Colonic mucosa (tissue), 4 donors: Measurements from ENCODE around the gene EYS. TPM values are rescaled to one million over a fixed set of nuclear protein-coding genes. Genes with fewer than 3 reads are reported as not detected.
A peak's percentile ranks its signal among the peaks of the same experiment; 100 is the strongest.

Experiments used
- DNase-seq: peaks from one replicate; pipeline ENCODE4 v3.0.0-alpha.2; 2020
- H3K27ac ChIP-seq: fragments of 200-600 bp; one replicate; pipeline ENCODE4 v1.8.0; 2021
- H3K27me3 ChIP-seq: fragments of 200-600 bp; one replicate; pipeline ENCODE4 v1.8.0; 2021
- H3K36me3 ChIP-seq: fragments of 200-600 bp; one replicate; pipeline ENCODE4 v1.8.0; 2021
- H3K4me1 ChIP-seq: fragments of 200-600 bp; one replicate; pipeline ENCODE4 v1.8.0; 2021; ENCODE audit warnings: mild to moderate bottlenecking
- H3K4me3 ChIP-seq: fragments of 200-600 bp; one replicate; pipeline ENCODE4 v1.8.0; 2021
- H3K9ac ChIP-seq, 2 donors: one replicate each; pipeline ENCODE4 v1.7.0; 2013; ENCODE audit warnings: control low read depth in 2 of 2, low read depth in 2 of 2, low read length in 2 of 2
- H3K9me3 ChIP-seq: fragments of 200-600 bp; one replicate; pipeline ENCODE4 v1.8.0; 2021
- CTCF ChIP-seq: fragments of 200-600 bp; IDR thresholded peaks from one replicate; pipeline ENCODE4 v1.8.0; 2022; ENCODE audit warnings: antibody characterized with exemption, mild to moderate bottlenecking
- intact Hi-C: fragments of 100-400 bp; cut with DNase I; formaldehyde crosslinking; loops from one replicate; pipeline ENCODE4 v1.14.1; 2022
- total RNA-seq, 2 donors: library from RNA; stranded (reverse); fragmentation: NEBNext Ultra II Directional in 1 of 2; extraction: Animal tissue kit (Norgen Biotek cat#: 25700) in 1 of 2; gene quantifications; one replicate each; pipeline ENCODE4 v1.2.1, GENCODE V29; 2021
- donor health status: healthy.
- donor health status: DM: no; HTN: no; CAD: no.
- donor health status: DM: no; HTN: no; CAD: no.

EYS gene
- total RNA-seq, 2 donors from 2014 or later, result 0.64 to 0.82 TPM

- no peaks in the 10 kb centered on the region for H3K27me3 ChIP-seq
- peak overlapping the region; percentile 64 for H3K27ac ChIP-seq
- H3K9me3 ChIP-seq, result no peaks in the 10 kb centered on the region
- DNase-seq, result no peak
- no peaks in the 10 kb centered on the region for H3K4me1 ChIP-seq
- H3K4me3 ChIP-seq, result no peak overlapping the region
- no peaks in the 10 kb centered on the region for H3K36me3 ChIP-seq
- no peak overlapping the region for H3K9ac ChIP-seq
- intact Hi-C loops, result no loop called here
- no peak for TF ChIP-seq CTCF
Observed at GRCh38 chr6:63674635-63675034, 2032.4 kb downstream of the EYS start.

- no peaks in the 10 kb centered on the region for H3K9me3 ChIP-seq
- H3K27ac ChIP-seq, result no peak overlapping the region
- H3K4me1 ChIP-seq, result no peaks in the 10 kb centered on the region
- no peak overlapping the region for H3K9ac ChIP-seq
- H3K27me3 ChIP-seq, result no peaks in the 10 kb centered on the region
- H3K4me3 ChIP-seq, result no peak overlapping the region
- no peaks in the 10 kb centered on the region for H3K36me3 ChIP-seq
- intact Hi-C loops, result no loop called here
- no peak for DNase-seq
- no peak for TF ChIP-seq CTCF
Observed at GRCh38 chr6:63673692-63674091, 2033.3 kb downstream of the EYS start.

DNA sequence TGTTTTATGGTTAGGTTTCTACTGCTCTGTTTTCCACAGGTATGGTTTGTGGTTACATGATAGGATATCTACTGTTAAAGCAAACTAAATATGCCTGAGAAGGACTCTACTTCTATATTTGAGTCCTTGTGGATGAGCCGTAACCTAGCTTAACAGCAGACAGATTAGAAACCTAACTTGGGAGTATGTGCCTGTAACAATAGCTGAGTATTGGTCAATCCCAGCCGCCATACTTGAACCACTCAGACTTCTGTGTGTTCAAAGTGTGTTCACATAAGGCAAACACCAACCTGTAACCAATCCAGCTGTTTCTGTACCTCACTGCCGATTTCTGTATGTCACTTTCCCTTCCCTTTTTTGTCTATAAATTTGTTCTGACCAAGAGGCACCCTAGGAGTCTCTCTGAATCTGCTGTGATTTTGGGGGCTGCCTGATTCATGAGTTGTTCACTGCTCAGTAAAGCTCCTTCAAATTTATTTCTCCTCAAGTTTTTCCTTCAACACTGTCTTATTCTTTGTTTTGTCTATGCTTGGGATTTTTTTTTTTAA lies 2034.4 kb downstream of the EYS start:
- Histone ChIP-seq H3K36me3 (no peaks in the 10 kb centered on the region), H3K27me3 (no peaks in the 10 kb centered on the region), H3K27ac (no peak overlapping the region), H3K4me3 (no peak overlapping the region), H3K4me1 (no peaks in the 10 kb centered on the region), H3K9me3 (no peaks in the 10 kb centered on the region), H3K9ac (no peak overlapping the region)
- no peak for TF ChIP-seq CTCF
- no peak for DNase-seq
- intact Hi-C loops, result no loop called here

- Histone ChIP-seq H3K36me3 (no peaks in the 10 kb centered on the region), H3K27ac (no peak overlapping the region), H3K4me1 (no peaks in the 10 kb centered on the region), H3K9ac (no peak overlapping the region), H3K4me3 (no peak overlapping the region), H3K9me3 (no peaks in the 10 kb centered on the region), H3K27me3 (no peaks in the 10 kb centered on the region)
- no peak for TF ChIP-seq CTCF
- no peak for DNase-seq
- intact Hi-C loops, result no loop called here
Observed at GRCh38 chr6:63671098-63671754, 2035.8 kb downstream of the EYS start.
